ENCODE data around the gene TCF4. TPM values are rescaled to one million over a fixed set of nuclear protein-coding genes. Genes with fewer than 3 reads are reported as not detected.

Gene TCF4
- polyA plus RNA-seq, 1 donor (not counting 4 experiments of a cell fraction or from before 2014, with no cell fraction given), result 9.7 TPM

DNA sequence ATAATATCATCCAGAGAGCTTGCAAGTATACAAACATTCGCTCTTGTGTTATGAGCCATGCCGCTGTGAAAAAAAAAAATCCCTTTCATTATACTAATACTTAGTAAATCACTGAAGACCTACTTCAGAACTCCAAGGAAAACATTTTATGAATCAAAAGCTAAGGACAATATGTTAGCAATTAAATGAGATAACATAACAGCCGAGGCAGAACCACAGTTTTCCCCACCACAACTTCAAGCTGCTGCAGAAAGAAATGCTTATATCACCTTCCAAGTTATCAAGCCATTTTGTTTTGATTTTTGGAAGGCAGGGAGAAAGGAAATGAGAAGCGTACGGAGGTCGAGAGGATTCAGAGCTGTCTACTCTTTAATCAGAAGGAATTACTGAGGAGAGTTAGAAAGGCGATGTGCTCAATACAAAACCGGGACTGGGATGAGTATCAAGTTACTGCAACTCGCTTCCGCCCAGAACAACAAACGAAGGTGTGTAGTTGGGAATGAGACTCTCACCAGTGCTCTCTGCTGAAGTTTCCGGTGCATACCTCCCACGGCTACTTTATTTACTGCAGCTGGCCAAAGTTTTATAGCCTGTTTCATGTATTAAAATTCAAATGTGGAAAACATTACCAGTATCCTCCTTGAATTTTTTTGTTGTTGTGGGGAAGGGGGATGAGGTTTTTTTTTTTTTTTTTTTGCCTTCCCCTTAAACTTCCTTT is 336.6 kb downstream of the TCF4 start:
- DNase-seq (ENCODE audit: low read depth, low spot score) (no peak), FAIRE-seq (no peak)
- H3K27me3 ChIP-seq (ENCODE audit: control insufficient read depth, extremely low read depth, insufficient read depth, low read length), result no peaks in the 10 kb centered on the region
- TF ChIP-seq EZH2 (IDR thresholded peaks at IDR 0.05; ENCODE audit: low read length) (no peak), CTCF (optimal IDR thresholded peaks at IDR 0.05 in 1 of 3, IDR thresholded peaks at IDR 0.05 in 1 of 3, conservative IDR thresholded peaks at IDR 0.05 in 1 of 3; ENCODE audit: extremely low read depth in 1 of 3, insufficient read depth in 2 of 3, low read length in 3 of 3) (no peak)
- no peaks in the 10 kb centered on the region for H3K9me1 ChIP-seq (ENCODE audit: control insufficient read depth, extremely low read depth, insufficient read depth, low read length)
- dilution Hi-C loops (cut with MboI; ENCODE audit: extremely low pct_ligation_motif_present, low sequenced_read_pairs), result no loop called here
- no peaks in the 10 kb centered on the region for H3K79me2 ChIP-seq (ENCODE audit: control insufficient read depth, insufficient read depth, low read length)
- no peaks in the 10 kb centered on the region for H4K20me1 ChIP-seq (ENCODE audit: control insufficient read depth, extremely low read depth, insufficient read depth, low read length)
- no peak overlapping the region for H3K4me3 ChIP-seq (ENCODE audit: control insufficient read depth in 2 of 3, extremely low read depth in 1 of 3, insufficient read depth in 2 of 3, low read depth in 1 of 3, low read length in 3 of 3)
- no peak overlapping the region for H3K9ac ChIP-seq (ENCODE audit: control insufficient read depth, extremely low read depth, insufficient read depth, low read length)
- no peak overlapping the region for H2AFZ ChIP-seq (ENCODE audit: control insufficient read depth, low read length)
- H3K4me1 ChIP-seq (ENCODE audit: control insufficient read depth, extremely low read depth, insufficient read depth, low read length), result peaks cover under 1% of the 10 kb centered on the region
- H3K36me3 ChIP-seq (ENCODE audit: control insufficient read depth in 2 of 2, extremely low read depth in 1 of 2, insufficient read depth in 2 of 2, low read length in 2 of 2), result peaks cover 0 to 2% of the 10 kb centered on the region in 2 experiments
- H3K9me3 ChIP-seq (ENCODE audit: control insufficient read depth, low read depth, low read length), result no peaks in the 10 kb centered on the region
- H3K4me2 ChIP-seq (ENCODE audit: control insufficient read depth, extremely low read depth, insufficient read depth, low read depth, low read length), result no peak overlapping the region
- H3K27ac ChIP-seq (ENCODE audit: control insufficient read depth, insufficient read depth, low read length), result no peak overlapping the region

- Histone ChIP-seq H4K20me1 (ENCODE audit: control insufficient read depth, extremely low read depth, insufficient read depth, low read length) (no peaks in the 10 kb centered on the region), H3K9ac (ENCODE audit: control insufficient read depth, extremely low read depth, insufficient read depth, low read length) (no peak overlapping the region), H3K9me1 (ENCODE audit: control insufficient read depth, extremely low read depth, insufficient read depth, low read length) (no peaks in the 10 kb centered on the region), H3K36me3 (ENCODE audit: control insufficient read depth in 2 of 2, extremely low read depth in 1 of 2, insufficient read depth in 2 of 2, low read length in 2 of 2) (peaks cover 0 to 2% of the 10 kb centered on the region in 2 experiments), H3K27me3 (ENCODE audit: control insufficient read depth, extremely low read depth, insufficient read depth, low read length) (no peaks in the 10 kb centered on the region), H3K4me1 (ENCODE audit: control insufficient read depth, extremely low read depth, insufficient read depth, low read length) (no peaks in the 10 kb centered on the region), H3K9me3 (ENCODE audit: control insufficient read depth, low read depth, low read length) (no peaks in the 10 kb centered on the region), H2AFZ (ENCODE audit: control insufficient read depth, low read length) (no peak overlapping the region), H3K4me3 (ENCODE audit: control insufficient read depth in 2 of 3, extremely low read depth in 1 of 3, insufficient read depth in 2 of 3, low read depth in 1 of 3, low read length in 3 of 3) (no peak overlapping the region), H3K4me2 (ENCODE audit: control insufficient read depth, extremely low read depth, insufficient read depth, low read depth, low read length) (no peak overlapping the region), H3K27ac (ENCODE audit: control insufficient read depth, insufficient read depth, low read length) (no peak overlapping the region), H3K79me2 (ENCODE audit: control insufficient read depth, insufficient read depth, low read length) (no peaks in the 10 kb centered on the region)
- TF ChIP-seq CTCF (optimal IDR thresholded peaks at IDR 0.05 in 1 of 3, IDR thresholded peaks at IDR 0.05 in 1 of 3, conservative IDR thresholded peaks at IDR 0.05 in 1 of 3; ENCODE audit: extremely low read depth in 1 of 3, insufficient read depth in 2 of 3, low read length in 3 of 3) (no peak), EZH2 (IDR thresholded peaks at IDR 0.05; ENCODE audit: low read length) (no peak)
- FAIRE-seq (no peak), DNase-seq (ENCODE audit: low read depth, low spot score) (no peak)
- dilution Hi-C loops (cut with MboI; ENCODE audit: extremely low pct_ligation_motif_present, low sequenced_read_pairs), result no loop called here
Observed at GRCh38 chr18:55250768-55251173, 337.2 kb downstream of the TCF4 start.

All from keratinocyte (primary cell).